HTERT RPE-1 (cell line): Measurements from ENCODE around the gene SPTLC1.
"Not testable (repeated sequence)": the region's sequence is repeated elsewhere in the genome, so short reads cannot be mapped to it uniquely, and the experiment has no call there.

Experiments
- in situ Hi-C: fragments of 300-500 bp; cut with MboI; formaldehyde crosslinking; loops from 4 replicates; pipeline ENCODE4 v1.14.3; 2020; ENCODE audit warnings: low sequenced_read_pairs

SPTLC1 gene

GRCh38 chr9:92035687-92036410 is 79.4 kb downstream of the SPTLC1 start:
- in situ Hi-C loops, result no loop called here

GRCh38 chr9:92035146-92035545 is 80.1 kb downstream of the SPTLC1 start:
- in situ Hi-C loops, result no loop called here

- in situ Hi-C loops, result no loop called here
Observed at GRCh38 chr9:92033991-92034390, 81.2 kb downstream of the SPTLC1 start.

DNA sequence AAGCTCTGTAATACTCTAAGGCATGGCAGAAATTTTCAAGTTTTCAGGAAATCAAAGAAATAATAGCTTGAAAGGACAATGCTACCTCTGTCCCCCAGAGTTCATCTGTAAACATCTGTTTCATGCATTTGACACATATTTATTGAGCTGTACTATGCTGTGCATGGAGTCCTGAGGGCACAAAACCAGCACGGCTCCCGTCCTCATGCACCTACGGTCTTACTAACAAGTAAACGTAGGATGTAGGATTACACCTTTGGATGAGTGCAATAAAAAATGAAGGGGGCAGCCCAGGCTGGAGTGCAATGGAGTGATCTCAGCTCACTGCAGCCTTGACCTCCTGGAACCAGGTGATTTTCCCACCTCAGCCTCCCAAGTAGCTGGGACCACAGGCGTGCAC is 81.9 kb downstream of the SPTLC1 start:
- in situ Hi-C loops, result no loop called here

DNA sequence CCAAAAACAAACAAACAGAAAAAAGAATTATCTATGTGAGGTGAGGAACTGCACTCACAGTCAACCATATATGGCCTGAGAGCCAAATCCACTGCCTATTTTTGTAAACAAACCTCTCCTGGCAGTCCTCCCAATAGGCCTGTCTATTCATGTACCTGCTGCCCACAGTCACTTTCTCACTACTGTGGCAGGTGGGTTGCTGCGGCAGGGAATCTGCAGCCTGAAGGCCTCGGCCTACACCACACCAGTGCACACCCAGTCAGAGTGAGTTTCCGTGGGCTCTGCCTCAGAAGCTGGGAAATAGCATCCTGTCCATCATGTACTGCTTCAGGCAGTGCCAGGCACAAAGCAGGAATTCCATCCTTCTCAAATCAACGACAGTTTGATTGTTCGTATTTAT is 82.3 kb downstream of the SPTLC1 start:
- in situ Hi-C loops, result no loop called here

DNA sequence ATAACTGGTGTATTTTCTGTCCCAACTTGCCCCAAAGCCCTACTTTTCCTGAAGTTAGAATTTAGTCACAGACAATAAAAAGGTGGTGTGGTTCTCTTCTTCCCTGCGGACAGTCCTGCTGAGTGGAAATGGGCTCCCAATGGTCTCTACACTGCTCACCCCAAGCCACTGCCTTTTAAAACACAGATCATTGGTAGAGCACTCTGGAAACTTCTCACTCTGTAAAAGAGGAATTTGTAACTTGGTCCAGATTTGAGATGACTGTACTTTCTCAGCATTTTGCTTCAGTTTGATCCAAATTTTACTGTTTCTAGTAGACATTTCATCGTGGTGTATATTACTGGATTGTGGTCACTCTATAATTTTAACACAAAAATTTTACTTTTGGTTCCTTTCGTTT is 84.8 kb downstream of the SPTLC1 start:
- in situ Hi-C loops, result no loop called here

DNA sequence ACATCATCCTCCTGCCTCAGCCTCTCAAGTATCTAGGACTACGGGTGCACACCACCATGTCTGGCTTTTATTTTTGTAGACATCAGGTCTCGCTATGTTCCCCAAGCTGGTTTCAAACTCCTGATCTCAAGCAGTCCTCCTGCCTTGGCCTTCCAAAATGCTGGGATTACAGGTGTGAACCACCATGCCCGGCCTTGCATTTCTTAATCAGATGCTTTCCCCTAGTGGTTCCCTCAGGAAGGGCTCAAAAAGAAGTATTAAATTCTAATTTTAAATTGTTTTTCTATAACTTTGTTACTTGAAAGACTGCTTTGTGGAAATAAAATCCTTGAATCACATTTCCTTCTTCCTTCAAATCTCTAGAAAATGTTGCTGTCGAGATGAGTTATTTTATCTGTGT is 85.7 kb downstream of the SPTLC1 start:
- in situ Hi-C loops, result no loop called here

DNA sequence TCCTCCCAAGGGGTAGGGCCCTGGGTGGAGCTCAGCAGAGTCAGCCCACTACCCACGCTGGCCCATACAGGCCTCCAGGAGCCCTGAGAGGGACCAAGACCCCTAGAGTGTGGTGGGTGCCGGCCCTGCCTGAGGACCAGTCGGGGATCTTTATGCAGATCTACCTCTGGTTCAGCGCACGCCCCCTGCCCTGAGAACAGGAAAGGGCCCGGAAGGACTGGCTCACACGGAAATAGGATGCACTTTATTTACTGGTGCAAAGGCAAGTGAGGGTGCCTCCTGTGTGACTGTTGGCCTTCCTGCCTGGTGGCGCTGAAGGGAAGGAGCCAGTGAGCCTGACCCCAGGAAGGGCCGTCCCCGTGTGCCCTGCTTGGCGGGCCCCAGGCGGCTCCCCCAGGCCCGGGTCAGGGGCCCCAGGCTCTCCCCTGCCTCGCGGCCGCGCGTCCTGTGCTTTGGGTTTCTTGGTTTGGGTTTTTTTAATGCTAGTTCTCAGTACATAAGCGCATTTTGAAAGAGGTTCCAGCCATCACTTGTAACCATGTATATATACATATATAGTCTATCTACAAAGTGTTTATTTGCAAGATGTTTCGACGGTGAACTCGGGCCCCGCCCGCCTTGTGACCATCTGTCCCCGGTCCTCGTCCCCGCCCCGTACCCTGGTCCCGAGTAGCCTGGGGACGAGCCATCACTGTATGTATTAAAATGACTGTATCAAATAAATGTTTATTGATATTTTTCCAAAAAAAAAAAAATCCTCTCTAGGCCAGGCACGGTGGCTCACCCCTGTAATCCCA is 88.8 kb downstream of the SPTLC1 start:
- in situ Hi-C loops, result no loop called here

- in situ Hi-C loops, result not testable (repeated sequence)
Observed at GRCh38 chr9:92021785-92022541, 93.2 kb downstream of the SPTLC1 start.

GRCh38 chr9:92019658-92020057 is 95.6 kb downstream of the SPTLC1 start:
- in situ Hi-C loops, result no loop called here

DNA sequence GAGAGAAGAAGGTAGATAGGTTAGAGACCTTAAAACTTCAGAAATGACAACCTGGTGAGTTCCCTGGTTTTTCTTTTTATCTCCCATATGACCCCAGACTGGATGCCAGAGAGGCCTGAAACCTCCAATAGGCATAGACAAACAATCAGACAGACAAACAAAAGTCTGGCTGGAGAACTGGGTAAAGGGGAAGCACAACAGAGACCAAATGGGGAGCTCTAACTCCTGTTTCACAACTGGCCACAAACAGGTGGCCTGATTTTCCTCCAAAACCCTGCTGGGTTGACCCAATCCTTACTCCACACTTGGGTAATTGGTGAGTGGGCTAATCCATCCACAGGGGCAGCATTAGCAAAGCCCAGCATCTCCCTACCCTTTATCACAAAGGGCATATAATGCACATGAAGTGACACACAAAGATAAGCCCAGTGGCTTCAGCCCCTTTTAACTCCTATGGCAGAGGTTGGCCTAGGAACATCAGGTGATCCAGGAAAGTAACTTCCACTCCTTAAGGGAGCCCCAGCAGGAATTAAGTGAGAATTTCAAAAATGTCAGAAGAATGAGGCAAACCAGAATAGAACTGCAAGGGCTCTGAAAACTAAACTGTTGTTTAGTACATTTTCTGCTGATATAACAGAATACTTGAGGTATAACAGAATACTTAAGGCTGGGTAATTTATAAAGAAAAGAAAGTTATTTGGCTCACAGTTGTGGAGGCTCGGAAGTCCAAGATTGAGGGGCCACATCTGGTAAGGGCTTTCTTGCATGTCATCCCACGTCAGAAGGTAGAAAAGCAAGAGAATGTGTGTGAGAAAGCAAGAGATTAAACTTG is 104.3 kb downstream of the SPTLC1 start:
- in situ Hi-C loops, result no loop called here

GRCh38 chr9:92010253-92010652 is 105.0 kb downstream of the SPTLC1 start:
- in situ Hi-C loops, result not testable (repeated sequence)

DNA sequence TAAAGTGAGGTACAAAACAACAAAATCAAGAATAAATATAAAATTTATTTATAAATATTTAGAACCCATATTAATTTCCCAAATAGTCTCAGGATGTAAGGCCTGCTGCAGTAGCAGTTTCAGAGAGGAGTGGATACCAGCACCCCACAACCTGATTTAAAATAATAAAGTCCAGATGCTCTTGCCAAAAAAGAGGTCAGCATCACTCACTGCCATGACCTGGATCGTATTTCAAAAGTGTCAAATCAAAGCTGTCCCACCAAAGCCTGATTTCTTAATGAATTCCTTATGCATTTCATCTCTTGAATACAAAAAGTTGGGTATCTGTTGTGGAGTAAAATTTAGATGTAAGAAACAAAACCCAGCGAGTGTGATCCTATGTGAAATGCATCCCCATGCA is 107.2 kb downstream of the SPTLC1 start:
- in situ Hi-C loops, result no loop called here

- in situ Hi-C loops, result no loop called here
Observed at GRCh38 chr9:92004045-92004392, 111.2 kb downstream of the SPTLC1 start.

- in situ Hi-C loops, result no loop called here
Observed at GRCh38 chr9:92003308-92004044, 111.7 kb downstream of the SPTLC1 start.

GRCh38 chr9:92001948-92002347 is 113.3 kb downstream of the SPTLC1 start:
- in situ Hi-C loops, result not testable (repeated sequence)

GRCh38 chr9:92001244-92001643 is 114.0 kb downstream of the SPTLC1 start:
- in situ Hi-C loops, result no loop called here

GRCh38 chr9:91995000-91995655 is 120.1 kb downstream of the SPTLC1 start:
- in situ Hi-C loops, result no loop called here

DNA sequence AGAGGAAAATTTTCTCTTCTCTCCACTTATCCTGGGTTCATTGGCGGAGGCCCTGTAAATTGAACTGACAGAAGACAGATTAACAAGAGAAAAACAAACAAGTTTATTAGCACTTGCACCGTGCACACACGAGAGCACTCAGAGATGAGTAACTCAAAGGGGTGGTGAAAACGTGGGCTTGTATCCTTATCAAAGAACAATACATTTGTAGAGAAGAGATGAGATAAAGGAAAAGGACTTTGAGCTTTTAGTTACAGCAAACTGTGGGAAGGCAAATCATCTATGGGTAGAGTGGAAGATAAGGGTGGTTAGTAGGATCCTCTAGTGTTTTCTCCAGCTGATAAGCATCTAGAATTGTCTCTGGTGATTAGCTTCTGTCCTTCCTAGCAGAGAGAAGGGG is 120.8 kb downstream of the SPTLC1 start:
- in situ Hi-C loops, result no loop called here
